Measurements from ENCODE around the gene PM20D1. TPM values are rescaled to one million over a fixed set of nuclear protein-coding genes. Genes with fewer than 3 reads are reported as not detected.

The PM20D1 gene
- polyA plus RNA-seq, 1 donor from 2014 or later: not detected

Other genes starting within 250 kb of the PM20D1 start
- 6.0 and 10.0 TPM in 2 replicates for gene ELK4, start 218.1 kb downstream of the PM20D1 start, polyA plus RNA-seq
- gene SLC45A3, start 169.6 kb downstream of the PM20D1 start, polyA plus RNA-seq: 0.53 and 0.72 TPM in 2 replicates
- gene NUCKS1, start 100.0 kb downstream of the PM20D1 start, polyA plus RNA-seq: 116 and 134 TPM in 2 replicates
- 0.18 and 0.40 TPM in 2 replicates for gene RAB29, start 74.7 kb downstream of the PM20D1 start, polyA plus RNA-seq
- gene SLC41A1, start 36.9 kb downstream of the PM20D1 start, polyA plus RNA-seq: 3.4 and 4.2 TPM in 2 replicates
- not detected in 2 replicates for gene SLC26A9, start 93.3 kb upstream of the PM20D1 start, polyA plus RNA-seq
- not detected in 2 replicates for gene RAB7B, start 153.3 kb upstream of the PM20D1 start, polyA plus RNA-seq
- gene CTSE, start 173.8 kb upstream of the PM20D1 start, polyA plus RNA-seq: not detected in 2 replicates
- not detected in 2 replicates for gene RHEX, start 203.0 kb upstream of the PM20D1 start, polyA plus RNA-seq

Measured in neural cell (in vitro differentiated cells).